Uterus (tissue), 4 donors: ENCODE data around the gene ERICH3. TPM values are rescaled to one million over a fixed set of nuclear protein-coding genes. Genes with fewer than 3 reads are reported as not detected.

Experiments used
- DNase-seq, 2 donors: peaks; one replicate each; pipeline ENCODE4 v3.0.0-alpha.2; 2019 to 2020
- H3K27ac ChIP-seq, 2 donors: fragments of 200-600 bp; sonication (generic); 1 replicate in 1 of 2; 2 replicates in 1 of 2; pipeline ENCODE4 v1.5.1; 2016 to 2018
- H3K27me3 ChIP-seq, 2 donors: fragments of 200-600 bp; sonication (generic); one replicate each; pipeline ENCODE4 v1.5.1; 2018 to 2019; ENCODE audit warnings: control low read depth in 1 of 2
- H3K36me3 ChIP-seq, 2 donors: fragments of 200-600 bp; sonication (generic); one replicate each; pipeline ENCODE4 v1.5.1; 2019; ENCODE audit warnings: control low read depth in 1 of 2
- H3K4me1 ChIP-seq, 2 donors: fragments of 200-600 bp; sonication (generic); one replicate each; pipeline ENCODE4 v1.5.1; 2018 to 2019; ENCODE audit warnings: control low read depth in 1 of 2
- H3K4me3 ChIP-seq, 2 donors: fragments of 200-600 bp; sonication (generic); 1 replicate in 1 of 2; 2 replicates in 1 of 2; pipeline ENCODE4 v1.5.1; 2018 to 2019; ENCODE audit warnings: mild to moderate bottlenecking in 1 of 2
- H3K9me3 ChIP-seq, 2 donors: fragments of 200-600 bp; sonication (generic); one replicate each; pipeline ENCODE4 v1.5.1; 2019; ENCODE audit warnings: control low read depth in 1 of 2
- CTCF ChIP-seq, 4 experiments: fragments of 200-600 bp in 2 of 4; fragments of 450-650 bp in 2 of 4; sonication (generic) in 2 of 4; IDR thresholded peaks; one replicate each; pipeline ENCODE4 v1.5.1; 2016 to 2019; ENCODE audit warnings: antibody characterized with exemption in 4 of 4, mild to moderate bottlenecking in 2 of 4, moderate library complexity in 1 of 4
- POLR2A ChIP-seq, 2 donors: fragments of 450-650 bp; IDR thresholded peaks; one replicate each; pipeline ENCODE4 v1.6.1; 2016; ENCODE audit warnings: antibody characterized with exemption in 2 of 2, mild to moderate bottlenecking in 1 of 2, moderate library complexity in 1 of 2
- intact Hi-C: fragments of 100-400 bp; cut with DNase I; formaldehyde crosslinking; loops from one replicate; pipeline ENCODE4 v1.15.1; 2023; ENCODE audit warnings: low total_unique reads
- total RNA-seq, 4 donors: library from RNA; depleted of rRNA in 3 of 4; stranded (reverse); fragments of >200 nt in 3 of 4; gene quantifications; one replicate each; pipeline versions ENCODE4 v1.1.0 to v1.2.4, GENCODE V29; 2014 to 2023
- donor health status: DM: yes; HTN: yes; CAD: no.

ERICH3 gene
- total RNA-seq, 4 donors from 2014 or later, result under 0.01 to 3.7 (median 0.67) TPM

DNA sequence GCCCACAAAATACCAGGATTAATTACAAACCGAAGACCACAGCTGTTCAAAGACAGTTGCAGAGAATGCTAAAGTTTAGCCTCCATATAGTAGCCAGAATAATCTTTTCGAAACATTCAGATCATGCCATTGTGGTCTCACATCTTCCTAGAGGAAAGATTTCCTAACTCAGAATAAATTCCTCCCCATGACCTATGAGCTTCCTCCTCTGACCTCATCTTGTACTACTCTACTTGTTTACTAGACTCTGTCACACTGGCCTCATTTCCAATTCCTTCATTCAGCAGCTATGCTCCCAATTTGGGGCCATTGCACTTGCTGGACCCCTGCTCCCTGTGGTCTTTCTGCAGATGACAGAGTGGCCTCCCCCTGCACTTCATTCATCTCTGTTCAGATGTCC is 89.4 kb downstream of the ERICH3 start:
- Histone ChIP-seq H3K4me3 (no peak overlapping the region), H3K36me3 (no peaks in the 10 kb centered on the region), H3K27ac (no peak overlapping the region), H3K27me3 (no peaks in the 10 kb centered on the region), H3K9me3 (no peaks in the 10 kb centered on the region), H3K4me1 (no peaks in the 10 kb centered on the region)
- no peak for DNase-seq
- intact Hi-C loops, result no loop called here
- no peak for TF ChIP-seq CTCF (IDR thresholded peaks at IDR 0.05)
- TF ChIP-seq POLR2A (IDR thresholded peaks at IDR 0.05), result no peak

DNA sequence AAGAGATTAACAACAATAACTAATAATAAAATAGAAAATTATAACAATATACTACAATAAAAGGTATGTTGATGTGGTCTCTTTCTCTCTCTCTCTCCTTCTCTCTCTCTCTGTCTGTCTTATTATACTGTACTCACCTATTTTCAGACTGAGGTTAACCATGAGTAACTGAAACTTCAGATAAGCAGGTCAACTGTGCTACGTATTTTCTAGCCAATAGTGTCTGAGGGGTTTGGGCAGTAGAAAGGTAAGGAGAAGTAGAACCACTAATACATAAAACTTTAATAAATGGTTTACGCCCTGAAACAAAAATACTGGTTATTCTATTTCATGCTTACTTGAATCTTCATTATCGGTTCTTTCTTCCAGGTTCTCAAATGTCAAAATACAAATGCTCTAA is 90.2 kb downstream of the ERICH3 start:
- DNase-seq, result no peak
- no peak overlapping the region for H3K4me3 ChIP-seq
- intact Hi-C loops, result no loop called here
- no peaks in the 10 kb centered on the region for H3K27me3 ChIP-seq
- no peak overlapping the region for H3K27ac ChIP-seq
- no peaks in the 10 kb centered on the region for H3K36me3 ChIP-seq
- no peaks in the 10 kb centered on the region for H3K4me1 ChIP-seq
- no peak for TF ChIP-seq POLR2A (IDR thresholded peaks at IDR 0.05)
- no peak for TF ChIP-seq CTCF (IDR thresholded peaks at IDR 0.05)
- H3K9me3 ChIP-seq, result no peaks in the 10 kb centered on the region

GRCh38 chr1:74579425-74579824 is 94.2 kb downstream of the ERICH3 start:
- H3K27ac ChIP-seq, result no peak overlapping the region
- no peak for DNase-seq
- intact Hi-C loops, result no loop called here
- H3K36me3 ChIP-seq, result no peaks in the 10 kb centered on the region
- TF ChIP-seq POLR2A (IDR thresholded peaks at IDR 0.05) (no peak), CTCF (IDR thresholded peaks at IDR 0.05) (no peak)
- no peak overlapping the region for H3K4me3 ChIP-seq
- H3K4me1 ChIP-seq, result no peaks in the 10 kb centered on the region
- no peaks in the 10 kb centered on the region for H3K27me3 ChIP-seq
- H3K9me3 ChIP-seq, result no peaks in the 10 kb centered on the region

DNA sequence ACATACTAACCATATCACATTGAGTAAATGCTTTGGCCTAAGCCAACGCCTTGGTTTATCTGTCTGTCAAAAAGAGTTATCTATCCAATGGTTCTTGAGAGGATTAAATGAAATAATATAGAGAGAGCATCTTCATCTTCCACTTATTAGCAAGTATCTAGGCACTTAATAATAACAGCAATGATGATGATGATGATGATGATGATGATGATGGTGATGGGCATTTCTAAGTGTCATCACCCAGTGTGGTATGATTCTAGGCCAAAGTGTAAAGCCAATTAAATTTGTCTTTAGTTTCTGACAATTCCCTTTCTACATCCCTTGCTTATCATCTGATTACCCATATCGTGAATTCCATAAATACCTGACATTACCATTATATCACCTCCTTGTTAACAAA is 95.5 kb downstream of the ERICH3 start:
- intact Hi-C loops, result no loop called here
- TF ChIP-seq CTCF (IDR thresholded peaks at IDR 0.05) (no peak), POLR2A (IDR thresholded peaks at IDR 0.05) (no peak)

GRCh38 chr1:74571891-74572290 is 101.7 kb downstream of the ERICH3 start:
- H3K27me3 ChIP-seq, result no peaks in the 10 kb centered on the region
- no peaks in the 10 kb centered on the region for H3K9me3 ChIP-seq
- H3K4me1 ChIP-seq, result no peaks in the 10 kb centered on the region
- TF ChIP-seq CTCF (IDR thresholded peaks at IDR 0.05) (no peak), POLR2A (IDR thresholded peaks at IDR 0.05) (no peak)
- H3K36me3 ChIP-seq, result no peaks in the 10 kb centered on the region
- no peak for DNase-seq
- no peak overlapping the region for H3K4me3 ChIP-seq
- H3K27ac ChIP-seq, result no peak overlapping the region
- intact Hi-C loops, result no loop called here

More for the DNA sequence above, 95.5 kb downstream of the ERICH3 start:
- Histone ChIP-seq H3K36me3 (no peaks in the 10 kb centered on the region), H3K4me1 (no peaks in the 10 kb centered on the region), H3K4me3 (no peak overlapping the region), H3K27me3 (no peaks in the 10 kb centered on the region), H3K27ac (no peak overlapping the region), H3K9me3 (no peaks in the 10 kb centered on the region)
- no peak for DNase-seq
